Caco-2 (cell line): ENCODE measurements around the gene ZRSR2. TPM values are rescaled to one million over a fixed set of nuclear protein-coding genes. Genes with fewer than 3 reads are reported as not detected.

Experiments
- Bru-seq: library from RNA; stranded (reverse); fragments of 400-500 nt; gene quantifications from one replicate; lab custom pipeline; 2021; lab: Mats Ljungman, UMichigan
- BruChase-seq, 2 experiments: library from RNA; stranded (reverse); fragments of 400-500 nt; gene quantifications; one replicate each; lab custom pipeline; 2021; lab: Mats Ljungman, UMichigan
- BruUV-seq: library from RNA; stranded (reverse); fragments of 400-500 nt; replicated peaks from 2 replicates; lab custom pipeline; 2021; lab: Mats Ljungman, UMichigan
- CTCF ChIA-PET: fragments of 300-600 bp; sonication (Branson Sonifier 250); formaldehyde crosslinking; loops from one replicate; lab custom pipeline; 2022; ENCODE audit warnings: antibody characterized with exemption; lab: Charles Lee
- POLR2A ChIA-PET: fragments of 300-600 bp; sonication (Branson Sonifier 250); formaldehyde crosslinking; loops from one replicate; lab custom pipeline; 2022; ENCODE audit warnings: antibody characterized with exemption; lab: Charles Lee
- DNase-seq, 2 experiments: peaks; one replicate each; pipeline versions ENCODE4 v3.0.0 to v3.0.0-alpha.2; 2020 to 2022
- H3K27me3 ChIP-seq: replicated peaks from 2 replicates; pipeline ENCODE4 v1.6.0; 2011; ENCODE audit warnings: low read length; ENCODE audit not compliant: control insufficient read depth, insufficient read depth
- H3K36me3 ChIP-seq: 2 replicates; pipeline ENCODE4 v1.5.1; 2011; ENCODE audit warnings: low read length; ENCODE audit not compliant: control insufficient read depth, insufficient read depth
- H3K4me1 ChIP-seq: fragments of 250-450 bp; sonication (Bioruptor Pico); 2 replicates; pipeline ENCODE4 v1.5.1; 2020; ENCODE audit warnings: mild to moderate bottlenecking
- H3K4me3 ChIP-seq: 2 replicates; pipeline ENCODE4 v1.5.1; 2011; ENCODE audit warnings: low read depth, mild to moderate bottlenecking, control low read depth, low read length
- H3K9me3 ChIP-seq: fragments of 250-450 bp; sonication (Bioruptor Pico); 2 replicates; pipeline ENCODE4 v1.5.1; 2020; ENCODE audit warnings: mild to moderate bottlenecking, moderate library complexity
- H3K27ac Mint-ChIP-seq: one replicate; pipeline ENCODE4 v1.8.0; 2022; ENCODE audit warnings: mixed read lengths; ENCODE audit not compliant: unreplicated experiment
- H3K27me3 Mint-ChIP-seq: one replicate; pipeline ENCODE4 v1.8.0; 2022; ENCODE audit warnings: mixed read lengths; ENCODE audit not compliant: insufficient read depth, unreplicated experiment
- H3K36me3 Mint-ChIP-seq: one replicate; pipeline ENCODE4 v1.8.0; 2022; ENCODE audit warnings: mild to moderate bottlenecking, mixed read lengths; ENCODE audit not compliant: insufficient read depth, unreplicated experiment
- H3K4me1 Mint-ChIP-seq: one replicate; pipeline ENCODE4 v1.8.0; 2022; ENCODE audit warnings: low read depth, mixed read lengths; ENCODE audit not compliant: unreplicated experiment
- H3K4me3 Mint-ChIP-seq: one replicate; pipeline ENCODE4 v1.8.0; 2022; ENCODE audit warnings: mild to moderate bottlenecking, moderate library complexity, mixed read lengths; ENCODE audit not compliant: unreplicated experiment
- H3K9me3 Mint-ChIP-seq: one replicate; pipeline ENCODE4 v1.8.0; 2022; ENCODE audit warnings: mixed read lengths; ENCODE audit not compliant: unreplicated experiment
- intact Hi-C: fragments of 100-400 bp; cut with micrococcal nuclease; formaldehyde crosslinking; loops from one replicate; pipeline ENCODE4 v1.10.0; 2022; ENCODE audit not compliant: unreplicated experiment
- long read RNA-seq: library from polyadenylated mRNA; stranded (forward); transcript quantifications from one replicate; pipeline ENCODE4 v2.0.0, GENCODE V29; 2022
- total RNA-seq: library from RNA; stranded (reverse); gene quantifications from 2 replicates; pipeline ENCODE4 v1.2.3, GENCODE V29; 2022
- TF ChIP-seq, protein P1 (sequence below), 2 experiments: fragments of 200-600 bp in 1 of 2; IDR thresholded peaks; 1 replicate in 1 of 2; 2 replicates in 1 of 2; pipeline versions ENCODE4 v1.5.1 to v1.8.0; 2011 to 2022; ENCODE audit warnings: antibody characterized with exemption in 1 of 2, control low read depth in 1 of 2, inconsistent platforms in 1 of 2, low read depth in 1 of 2, low read length in 1 of 2, mild to moderate bottlenecking in 1 of 2, moderate library complexity in 1 of 2; ENCODE audit not compliant: insufficient read depth in 1 of 2, severe bottlenecking in 1 of 2, unreplicated experiment in 1 of 2

The ZRSR2 gene, protein sequence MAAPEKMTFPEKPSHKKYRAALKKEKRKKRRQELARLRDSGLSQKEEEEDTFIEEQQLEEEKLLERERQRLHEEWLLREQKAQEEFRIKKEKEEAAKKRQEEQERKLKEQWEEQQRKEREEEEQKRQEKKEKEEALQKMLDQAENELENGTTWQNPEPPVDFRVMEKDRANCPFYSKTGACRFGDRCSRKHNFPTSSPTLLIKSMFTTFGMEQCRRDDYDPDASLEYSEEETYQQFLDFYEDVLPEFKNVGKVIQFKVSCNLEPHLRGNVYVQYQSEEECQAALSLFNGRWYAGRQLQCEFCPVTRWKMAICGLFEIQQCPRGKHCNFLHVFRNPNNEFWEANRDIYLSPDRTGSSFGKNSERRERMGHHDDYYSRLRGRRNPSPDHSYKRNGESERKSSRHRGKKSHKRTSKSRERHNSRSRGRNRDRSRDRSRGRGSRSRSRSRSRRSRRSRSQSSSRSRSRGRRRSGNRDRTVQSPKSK
- total RNA-seq (8.1 and 8.4 TPM in 2 replicates), Bru-seq, nascent RNA (percentile 62 among the genes with signal in this experiment), BruChase-seq, experiment 1, labeled RNA remaining after a 2-hour chase (percentile 65 among the genes with signal in this experiment), BruChase-seq, experiment 2, labeled RNA remaining after a 6-hour chase (percentile 67 among the genes with signal in this experiment)
- long read RNA-seq, transcript ZRSR2-201 (11 exons, 1,491 nt): major isoform, 11 of 21 reads
- long read RNA-seq, partial matches to known transcripts: 1 of 21 reads
- long read RNA-seq, other reads (novel, unspliced or antisense): 9 of 21 reads

DNA sequence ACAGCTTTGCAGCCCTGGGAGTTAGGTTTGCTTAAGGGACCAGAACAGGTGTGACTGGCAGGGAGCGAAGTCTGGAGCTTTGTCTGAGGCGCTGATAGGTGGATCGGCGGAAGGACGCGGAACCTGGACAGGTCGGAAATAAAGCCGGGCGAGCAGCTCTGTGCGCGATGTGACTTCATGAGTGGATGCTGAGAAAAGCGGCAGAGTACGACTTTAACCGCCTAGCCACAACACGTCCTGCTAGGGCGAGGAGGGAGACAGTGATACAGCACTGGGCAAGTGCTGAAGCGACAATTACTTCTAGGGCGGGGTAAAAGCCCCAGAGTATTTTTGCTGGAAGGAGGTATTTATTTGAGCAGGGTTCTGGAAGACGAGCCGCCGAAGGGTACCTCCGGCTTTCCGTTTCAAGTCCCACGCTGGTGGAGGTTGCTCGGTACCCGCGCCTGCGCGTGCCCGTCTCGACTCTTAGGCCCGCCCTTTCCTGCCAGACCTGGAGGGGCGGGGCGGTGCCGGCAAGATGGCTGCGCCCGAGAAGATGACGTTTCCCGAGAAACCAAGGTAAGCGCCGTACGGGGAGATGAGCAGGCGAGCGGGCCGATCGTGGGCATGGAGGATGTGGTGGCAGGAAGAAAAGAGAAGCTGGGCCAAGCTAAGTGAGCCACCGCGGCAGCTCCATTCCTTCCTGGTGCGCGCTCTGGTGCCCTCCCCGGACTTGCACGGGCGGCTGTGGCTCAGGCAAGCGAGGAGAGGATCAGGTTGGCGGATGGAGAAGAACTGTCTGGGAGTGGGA lies at the start of gene ZRSR2:
Gene ZRSR2 (plus strand): TSS at position 506 of the 790 bp plus-strand sequence. CDS start 12 bp downstream, at position 518.
- Histone ChIP-seq H3K4me1 (no peaks in the 10 kb centered on the region), H3K9me3 (no peaks in the 10 kb centered on the region), H3K36me3 (no peaks in the 10 kb centered on the region), H3K4me3 (peak within 1 kb of the TSS; percentile 87), H3K27me3 (no peaks in the 10 kb centered on the region)
- Mint-ChIP-seq H3K27ac (no peak within 1 kb of the TSS), H3K36me3 (no peaks in the 10 kb centered on the region), H3K9me3 (no peaks in the 10 kb centered on the region), H3K4me1 (no peaks in the 10 kb centered on the region), H3K4me3 (no peak within 1 kb of the TSS), H3K27me3 (no peaks in the 10 kb centered on the region)
- DNase-seq: peak; percentile 74 to 81
- POLR2A ChIA-PET: interaction anchor here (0.6 to 0.7 kb wide), 3 partner anchors 71 to 929 kb away, joined by 3 to 4 read pairs (median 3); partner anchors contain the start of gene SYAP1
- CTCF ChIA-PET: interaction anchor here (0.6 kb wide), 1 partner anchor 31 kb away, joined by 6 read pairs; no protein-coding TSS in a partner anchor
- intact Hi-C loops: loop anchor here (5.0 kb wide), 1 partner anchor 103 kb away; no protein-coding TSS in a partner anchor
- TF ChIP-seq, protein P1, sequence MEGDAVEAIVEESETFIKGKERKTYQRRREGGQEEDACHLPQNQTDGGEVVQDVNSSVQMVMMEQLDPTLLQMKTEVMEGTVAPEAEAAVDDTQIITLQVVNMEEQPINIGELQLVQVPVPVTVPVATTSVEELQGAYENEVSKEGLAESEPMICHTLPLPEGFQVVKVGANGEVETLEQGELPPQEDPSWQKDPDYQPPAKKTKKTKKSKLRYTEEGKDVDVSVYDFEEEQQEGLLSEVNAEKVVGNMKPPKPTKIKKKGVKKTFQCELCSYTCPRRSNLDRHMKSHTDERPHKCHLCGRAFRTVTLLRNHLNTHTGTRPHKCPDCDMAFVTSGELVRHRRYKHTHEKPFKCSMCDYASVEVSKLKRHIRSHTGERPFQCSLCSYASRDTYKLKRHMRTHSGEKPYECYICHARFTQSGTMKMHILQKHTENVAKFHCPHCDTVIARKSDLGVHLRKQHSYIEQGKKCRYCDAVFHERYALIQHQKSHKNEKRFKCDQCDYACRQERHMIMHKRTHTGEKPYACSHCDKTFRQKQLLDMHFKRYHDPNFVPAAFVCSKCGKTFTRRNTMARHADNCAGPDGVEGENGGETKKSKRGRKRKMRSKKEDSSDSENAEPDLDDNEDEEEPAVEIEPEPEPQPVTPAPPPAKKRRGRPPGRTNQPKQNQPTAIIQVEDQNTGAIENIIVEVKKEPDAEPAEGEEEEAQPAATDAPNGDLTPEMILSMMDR (IDR thresholded peaks at IDR 0.05; ENCODE audit: insufficient read depth in 1 of 2, low read depth in 1 of 2, low read length in 1 of 2, severe bottlenecking in 1 of 2, unreplicated experiment in 1 of 2): no peak
- TSS peak; percentile 60 for BruUV-seq

DNA sequence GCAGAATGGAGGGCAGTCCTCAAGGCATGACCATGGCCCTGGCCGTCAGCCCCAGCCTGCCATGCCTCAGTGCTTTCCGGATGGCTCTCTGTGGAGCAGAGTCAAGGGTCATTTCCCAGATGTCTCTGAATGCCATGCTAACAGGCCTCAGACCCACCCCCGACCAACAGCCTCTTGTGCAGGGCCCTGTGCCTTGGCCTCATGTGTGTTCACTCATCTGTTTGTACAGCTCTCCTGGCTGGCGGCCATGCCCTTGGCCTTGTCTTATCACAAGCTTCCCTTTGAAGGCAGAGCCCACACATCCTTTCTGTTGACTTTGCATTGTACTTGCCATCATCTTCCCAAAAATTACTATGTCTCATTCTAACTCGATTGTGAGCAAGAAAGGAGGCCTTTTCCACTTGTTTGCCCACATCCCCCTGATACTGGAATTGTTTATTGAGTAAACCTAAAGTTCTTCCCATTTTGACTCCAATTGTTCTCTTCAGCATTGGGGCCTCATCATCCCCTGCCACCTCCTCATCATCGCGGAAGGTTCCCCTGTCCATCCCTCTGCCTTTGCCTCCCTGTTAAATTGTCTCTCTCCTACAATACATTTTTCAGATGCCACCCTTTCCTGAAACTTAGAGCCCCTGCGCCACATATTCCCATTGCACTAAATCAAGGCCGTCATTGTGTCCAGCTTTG lies 46.0 kb upstream of the ZRSR2 start:
- H3K9me3 Mint-ChIP-seq: no peaks in the 10 kb centered on the region
- Histone ChIP-seq H3K9me3 (no peaks in the 10 kb centered on the region), H3K4me1 (no peaks in the 10 kb centered on the region), H3K27me3 (no peaks in the 10 kb centered on the region), H3K4me3 (no peak overlapping the region), H3K36me3 (no peaks in the 10 kb centered on the region)
- ChIA-PET CTCF (no interaction called here), POLR2A (no interaction called here)
- DNase-seq: no peak
- H3K36me3 Mint-ChIP-seq: no peaks in the 10 kb centered on the region
- no peak overlapping the region for H3K4me3 Mint-ChIP-seq
- H3K27me3 Mint-ChIP-seq: no peaks in the 10 kb centered on the region
- H3K27ac Mint-ChIP-seq: no peak overlapping the region
- intact Hi-C loops: no loop called here
- peaks cover 18% of the 10 kb centered on the region for H3K4me1 Mint-ChIP-seq
- TF ChIP-seq, protein P1 (IDR thresholded peaks at IDR 0.05; ENCODE audit: insufficient read depth in 1 of 2, low read depth in 1 of 2, low read length in 1 of 2, severe bottlenecking in 1 of 2, unreplicated experiment in 1 of 2): no peak
- BruUV-seq: no TSS peak
